T-helper 22 cell (primary cell): ENCODE data around the gene PRKACG.
"Not testable (repeated sequence)": the region's sequence is repeated elsewhere in the genome, so short reads cannot be mapped to it uniquely, and the experiment has no call there.

Experiments
- DNase-seq: peaks from one replicate; pipeline ENCODE4 v3.0.0-alpha.2; 2020; ENCODE audit warnings: low read depth

Gene PRKACG

GRCh38 chr9:69023650-69024049 is 9.7 kb upstream of the PRKACG start:
- no peak for DNase-seq

DNA sequence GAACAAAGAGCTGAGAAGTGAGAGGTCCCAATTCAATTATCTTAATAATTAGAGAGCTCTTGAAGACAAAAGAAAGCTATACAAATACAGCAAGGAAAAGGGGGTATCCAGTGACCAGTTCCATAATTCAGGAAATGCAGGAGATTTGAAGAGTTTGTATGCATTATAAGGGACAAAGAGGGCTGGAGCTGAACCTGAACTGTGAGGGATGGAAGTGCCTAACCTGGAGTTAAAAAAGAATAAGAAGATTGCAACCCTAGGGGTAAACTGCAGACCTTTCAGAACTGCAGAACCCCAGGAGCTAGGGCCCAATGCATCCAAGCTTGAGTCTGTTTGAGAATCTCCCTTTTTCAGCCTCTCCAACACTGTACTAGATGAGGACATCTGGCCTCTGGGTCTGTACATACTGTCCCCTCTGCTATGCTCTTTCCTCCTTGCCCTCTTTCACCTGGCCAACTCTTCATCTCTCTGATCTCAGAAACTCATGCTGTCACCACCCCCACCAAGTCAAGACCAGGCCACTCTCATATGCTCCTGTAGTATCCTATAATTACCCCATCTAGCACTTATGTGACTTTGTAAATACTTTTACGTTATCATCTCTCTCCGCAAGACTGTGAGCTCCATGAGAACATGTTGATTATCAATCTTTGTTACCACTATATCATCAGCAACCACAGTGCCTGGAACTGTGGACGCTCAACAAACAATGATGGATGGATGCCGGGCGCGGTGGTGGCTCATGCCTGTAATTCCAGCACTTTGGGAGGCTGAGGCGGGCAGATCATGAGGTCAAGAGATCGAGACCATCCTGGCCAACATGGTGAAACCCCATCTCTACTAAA is 6.6 kb upstream of the PRKACG start:
- DNase-seq, result no peak

GRCh38 chr9:69019808-69020207 is 5.9 kb upstream of the PRKACG start:
- no peak for DNase-seq

DNA sequence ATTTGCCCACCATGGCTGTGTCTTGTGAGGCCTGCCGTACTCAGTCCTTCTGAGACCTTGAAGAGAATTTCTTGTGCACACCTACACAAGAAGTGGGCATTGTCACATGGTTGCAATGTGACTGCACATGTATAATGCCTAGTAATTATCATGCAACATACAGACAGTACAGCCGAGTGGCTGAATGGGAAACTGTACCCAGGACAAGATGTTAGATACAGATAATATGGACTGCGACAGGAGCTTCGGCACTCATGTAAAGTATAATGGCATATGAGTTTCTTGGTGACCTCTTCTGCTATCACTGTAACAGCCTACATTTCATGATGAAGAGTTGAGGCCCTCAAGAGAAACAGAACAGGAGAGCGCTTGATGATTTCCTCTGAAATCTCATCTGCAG is 4.8 kb upstream of the PRKACG start:
- DNase-seq, result no peak

DNA sequence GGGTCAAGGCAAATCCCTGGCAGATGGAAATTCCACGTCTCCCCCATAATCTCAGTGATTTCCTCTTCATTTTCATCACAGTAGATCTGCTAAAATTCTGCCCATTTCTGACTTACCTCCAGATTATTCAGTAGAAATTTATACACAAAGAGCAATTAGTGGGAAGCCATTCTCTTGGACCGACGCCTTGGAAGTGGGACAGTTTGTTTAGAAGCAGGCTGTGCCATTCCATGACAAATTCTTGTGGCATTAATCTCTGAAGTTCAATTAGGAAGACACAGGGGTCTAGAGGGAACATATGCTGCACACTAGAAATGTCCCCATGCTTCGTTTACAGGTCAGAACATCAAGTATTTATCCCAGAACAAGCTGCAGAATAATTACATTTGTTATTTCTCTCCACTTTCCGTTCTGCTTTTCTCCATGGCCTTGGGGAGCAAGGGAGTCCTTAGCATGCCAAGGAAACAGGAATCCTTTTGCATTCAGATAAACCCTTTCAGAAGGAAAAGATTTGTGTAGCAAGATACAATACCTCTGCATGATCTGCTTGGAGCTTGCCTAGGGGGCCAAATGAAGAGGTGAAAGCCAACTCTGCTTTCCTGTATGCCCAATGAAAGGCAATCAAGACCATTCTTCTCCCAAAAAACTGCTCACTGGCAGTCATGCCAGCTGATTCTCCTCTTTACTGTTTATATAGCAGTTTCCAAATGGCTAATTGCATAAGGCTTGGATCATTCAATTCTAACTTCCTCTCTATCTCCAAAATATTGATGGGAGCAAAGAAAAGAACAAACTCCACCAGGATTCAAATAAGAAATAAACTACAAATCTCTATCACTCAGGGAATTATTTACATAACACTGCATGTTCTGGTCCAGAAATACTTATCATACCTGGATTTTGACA is 2.5 kb upstream of the PRKACG start:
- no peak for DNase-seq

DNA sequence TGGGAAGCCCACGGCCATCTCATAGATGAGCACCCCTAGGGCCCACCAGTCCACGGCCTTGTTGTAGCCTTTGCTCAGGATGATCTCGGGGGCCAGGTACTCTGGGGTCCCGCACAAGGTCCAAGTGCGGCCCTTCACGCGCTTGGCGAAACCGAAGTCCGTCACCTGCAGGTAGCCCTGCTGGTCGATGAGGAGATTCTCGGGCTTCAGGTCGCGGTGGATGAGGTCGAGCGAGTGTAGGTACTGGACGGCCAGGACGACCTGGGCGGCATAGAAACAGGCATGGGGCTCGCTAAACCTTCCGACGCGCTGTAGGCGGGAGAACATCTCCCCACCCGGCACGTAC is 558 bp downstream of the PRKACG start:
- no peak for DNase-seq

- DNase-seq, result no peak
Observed at GRCh38 chr9:69012696-69013381, 1.1 kb downstream of the PRKACG start.

DNA sequence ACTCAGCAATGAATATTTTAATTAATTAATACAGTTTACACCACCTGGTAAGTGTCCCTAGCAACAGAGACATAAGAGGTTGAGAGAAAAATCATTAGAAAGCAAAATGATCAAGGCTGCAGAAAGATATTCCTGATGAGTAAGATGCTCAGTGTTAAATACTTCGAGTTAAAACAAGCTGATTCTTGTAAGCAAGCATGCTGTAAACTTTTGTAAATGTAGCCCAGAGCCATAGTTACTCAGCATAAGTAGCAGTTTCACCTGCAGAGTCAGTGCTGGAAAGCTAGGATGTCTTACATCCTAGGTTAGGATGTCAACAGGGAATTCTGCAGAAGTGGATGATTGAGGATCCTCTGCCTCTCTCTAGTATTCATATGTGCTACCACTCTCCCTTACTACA is 4.2 kb downstream of the PRKACG start:
- DNase-seq, result no peak

GRCh38 chr9:69004836-69005235 is 9.1 kb downstream of the PRKACG start:
- no peak for DNase-seq

- no peak for DNase-seq
Observed at GRCh38 chr9:69003051-69003450, 10.9 kb downstream of the PRKACG start.

GRCh38 chr9:69001921-69002320 is 12.0 kb downstream of the PRKACG start:
- DNase-seq, result no peak

- DNase-seq, result peak; percentile 26
Observed at GRCh38 chr9:68999393-69000105, 14.4 kb downstream of the PRKACG start.

DNA sequence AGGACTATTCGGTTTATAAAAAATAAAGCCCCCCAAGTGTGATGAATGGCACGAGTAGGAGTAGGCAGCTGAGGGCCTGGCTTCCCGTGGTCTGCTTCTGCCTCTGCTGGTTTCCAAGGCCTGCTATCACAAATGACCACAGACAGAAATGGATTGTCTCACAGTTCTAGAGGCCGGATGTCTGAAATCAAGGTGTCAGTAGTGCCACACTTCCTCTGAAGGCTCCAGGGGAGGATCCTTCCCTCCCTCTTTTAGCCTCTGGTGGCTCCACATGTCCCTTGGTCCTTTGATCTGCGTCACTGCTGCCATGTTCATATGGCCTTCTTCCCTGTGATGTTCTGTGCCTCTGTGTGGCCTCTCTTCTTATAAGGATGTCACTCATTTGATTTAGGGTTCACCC is 15.1 kb downstream of the PRKACG start:
- no peak for DNase-seq

- no peak for DNase-seq
Observed at GRCh38 chr9:68998385-68998784, 15.5 kb downstream of the PRKACG start.

DNA sequence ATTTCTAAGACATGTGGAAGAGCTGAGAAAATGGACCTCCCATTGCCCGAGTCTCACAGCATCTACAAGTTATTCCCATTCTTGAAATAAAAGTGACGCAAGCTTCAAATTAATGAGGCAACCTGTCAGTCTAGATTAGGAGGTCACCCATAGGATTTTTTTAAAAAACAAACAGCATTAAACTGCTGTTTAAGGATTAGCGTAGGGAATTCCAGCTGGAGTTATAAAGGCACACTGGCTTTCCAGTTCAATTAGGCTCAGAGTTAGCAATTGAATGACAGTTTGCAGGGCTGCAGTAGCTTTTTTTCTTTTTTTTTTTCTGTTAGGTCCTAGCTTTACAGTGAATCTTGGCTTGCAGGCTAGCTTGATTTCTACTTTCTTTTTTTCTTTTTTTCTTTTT is 16.2 kb downstream of the PRKACG start:
- DNase-seq, result no peak

DNA sequence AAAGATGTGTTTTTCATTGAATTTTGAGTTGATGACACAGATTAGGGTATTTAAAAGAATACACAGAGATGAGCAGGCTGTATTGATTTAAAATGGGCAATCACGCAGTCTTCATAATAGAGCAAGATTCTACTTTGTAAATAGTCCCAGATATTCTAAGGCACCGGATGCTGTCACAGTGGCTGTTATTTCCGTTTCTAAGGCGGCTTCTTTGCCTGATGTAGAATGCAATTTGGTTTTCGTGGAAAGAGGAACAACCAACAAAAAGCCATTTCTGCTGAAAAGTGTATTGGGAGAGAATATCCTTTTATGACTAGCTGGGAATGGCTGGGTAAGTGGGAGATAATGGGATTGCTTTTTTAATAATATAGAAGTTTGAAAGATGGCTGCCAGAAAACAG is 17.5 kb downstream of the PRKACG start:
- no peak for DNase-seq

- no peak for DNase-seq
Observed at GRCh38 chr9:68995776-68996175, 18.1 kb downstream of the PRKACG start.

GRCh38 chr9:68991457-68991856 is 22.5 kb downstream of the PRKACG start:
- no peak for DNase-seq

- not testable (repeated sequence) for DNase-seq
Observed at GRCh38 chr9:68986949-68987348, 27.0 kb downstream of the PRKACG start.

- no peak for DNase-seq
Observed at GRCh38 chr9:68983522-68984424, 30.1 kb downstream of the PRKACG start.

GRCh38 chr9:68983008-68983411 is 30.9 kb downstream of the PRKACG start:
- DNase-seq, result no peak
